ENCODE data around the gene GABRR2.

DNA sequence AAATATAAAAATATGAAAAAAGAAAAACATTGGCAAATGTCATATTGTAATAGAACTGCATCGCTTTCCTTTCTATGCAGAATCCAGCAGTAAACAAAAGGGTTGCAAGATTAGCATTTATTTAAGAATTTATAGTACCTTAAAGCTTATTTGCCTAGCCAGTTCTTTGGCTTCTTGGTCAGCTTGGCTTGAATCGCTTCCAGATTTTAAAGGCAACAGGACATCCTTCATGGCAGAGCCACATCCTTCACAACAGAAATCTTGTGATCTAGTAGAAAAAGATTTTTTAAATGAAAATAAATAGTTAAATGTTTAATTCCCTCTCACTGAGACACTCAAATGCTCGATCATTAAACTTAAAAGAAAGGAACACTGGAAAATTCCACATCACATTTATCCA lies 20.1 kb upstream of the GABRR2 start:
- TF ChIP-seq, protein P1, sequence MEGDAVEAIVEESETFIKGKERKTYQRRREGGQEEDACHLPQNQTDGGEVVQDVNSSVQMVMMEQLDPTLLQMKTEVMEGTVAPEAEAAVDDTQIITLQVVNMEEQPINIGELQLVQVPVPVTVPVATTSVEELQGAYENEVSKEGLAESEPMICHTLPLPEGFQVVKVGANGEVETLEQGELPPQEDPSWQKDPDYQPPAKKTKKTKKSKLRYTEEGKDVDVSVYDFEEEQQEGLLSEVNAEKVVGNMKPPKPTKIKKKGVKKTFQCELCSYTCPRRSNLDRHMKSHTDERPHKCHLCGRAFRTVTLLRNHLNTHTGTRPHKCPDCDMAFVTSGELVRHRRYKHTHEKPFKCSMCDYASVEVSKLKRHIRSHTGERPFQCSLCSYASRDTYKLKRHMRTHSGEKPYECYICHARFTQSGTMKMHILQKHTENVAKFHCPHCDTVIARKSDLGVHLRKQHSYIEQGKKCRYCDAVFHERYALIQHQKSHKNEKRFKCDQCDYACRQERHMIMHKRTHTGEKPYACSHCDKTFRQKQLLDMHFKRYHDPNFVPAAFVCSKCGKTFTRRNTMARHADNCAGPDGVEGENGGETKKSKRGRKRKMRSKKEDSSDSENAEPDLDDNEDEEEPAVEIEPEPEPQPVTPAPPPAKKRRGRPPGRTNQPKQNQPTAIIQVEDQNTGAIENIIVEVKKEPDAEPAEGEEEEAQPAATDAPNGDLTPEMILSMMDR (IDR thresholded peaks at IDR 0.05; ENCODE audit: low read length): no peak
- TF ChIP-seq EZH2 (optimal IDR thresholded peaks at IDR 0.05; ENCODE audit: low read depth, low read length): no peak
- no peak for TF ChIP-seq EZH2phosphoT487 (IDR thresholded peaks at IDR 0.05; ENCODE audit: low read length)
